H1 (cell line): ENCODE data around the gene TOP3B. TPM values are rescaled to one million over a fixed set of nuclear protein-coding genes. Genes with fewer than 3 reads are reported as not detected.

Experiments
- CTCF ChIA-PET: fragments of 300-600 bp; sonication (Branson Sonifier 250); formaldehyde crosslinking; loops from one replicate; lab custom pipeline; 2021; ENCODE audit not compliant: partially characterized antibody; lab: Charles Lee
- POLR2A ChIA-PET: fragments of 300-600 bp; sonication (Branson Sonifier 250); formaldehyde crosslinking; loops from one replicate; lab custom pipeline; 2021; ENCODE audit warnings: inconsistent platforms; ENCODE audit not compliant: partially characterized antibody; lab: Charles Lee
- DNase-seq, 2 experiments: peaks; one replicate each; pipeline versions ENCODE4 v3.0.0 to v3.0.0-alpha.2; 2010 to 2022; ENCODE audit warnings: low spot score in 2 of 2, low read depth in 1 of 2, mixed read lengths in 1 of 2
- FAIRE-seq: peaks from 2 replicates; lab custom pipeline; 2011; peaks lifted over from hg19 to GRCh38; lab: Jason Lieb, UNC
- H2AFZ ChIP-seq: 2 replicates; pipeline ENCODE4 v1.8.1; 2012; ENCODE audit warnings: low read length, inconsistent platforms
- H2AK5ac ChIP-seq: 2 replicates; pipeline ENCODE4 v1.6.1; 2013; ENCODE audit warnings: low read depth, low read length
- H2BK120ac ChIP-seq: replicated peaks from 2 replicates; pipeline ENCODE3; 2013; ENCODE audit warnings: low read depth, low read length, inconsistent platforms
- H2BK12ac ChIP-seq: 2 replicates; pipeline ENCODE4 v1.6.1; 2013; ENCODE audit warnings: low read depth, low read length
- H2BK15ac ChIP-seq: 2 replicates; pipeline ENCODE4 v1.6.1; 2013; ENCODE audit warnings: low read length
- H2BK20ac ChIP-seq: 2 replicates; pipeline ENCODE4 v1.6.1; 2013; ENCODE audit warnings: low read length
- H2BK5ac ChIP-seq: 2 replicates; pipeline ENCODE4 v1.6.1; 2013; ENCODE audit warnings: low read depth, low read length
- H3K14ac ChIP-seq: 2 replicates; pipeline ENCODE4 v1.6.1; 2013; ENCODE audit warnings: inconsistent platforms; ENCODE audit not compliant: insufficient read length
- H3K18ac ChIP-seq: 2 replicates; pipeline ENCODE4 v1.6.1; 2013; ENCODE audit warnings: low read length; ENCODE audit errors: extremely low read depth
- H3K23ac ChIP-seq: 2 replicates; pipeline ENCODE4 v1.6.1; 2013; ENCODE audit warnings: inconsistent platforms; ENCODE audit not compliant: insufficient read length
- H3K23me2 ChIP-seq: 2 replicates; pipeline ENCODE4 v1.6.1; 2013; ENCODE audit warnings: low read depth, low read length
- H3K27ac ChIP-seq: 2 replicates; pipeline ENCODE4 v1.6.1; 2011; ENCODE audit warnings: low read depth, low read length, inconsistent platforms
- H3K27me3 ChIP-seq, 4 experiments: replicated peaks in 1 of 4; 1 replicate in 1 of 4; 2 replicates in 3 of 4; pipeline versions ENCODE4 v1.6.1 to v1.8.1; 2011 to 2013; ENCODE audit warnings: low read length in 3 of 4, mild to moderate bottlenecking in 3 of 4, inconsistent platforms in 2 of 4, mixed read lengths in 2 of 4, moderate library complexity in 1 of 4; ENCODE audit not compliant: control insufficient read depth in 3 of 4, insufficient read depth in 3 of 4; ENCODE audit errors: extremely low read depth in 1 of 4
- H3K36me3 ChIP-seq, 4 experiments: 2 replicates each; pipeline versions ENCODE4 v1.6.1 to v1.8.1; 2011 to 2013; ENCODE audit warnings: mild to moderate bottlenecking in 4 of 4, low read length in 3 of 4, moderate library complexity in 2 of 4, control low read depth in 1 of 4, inconsistent platforms in 1 of 4; ENCODE audit not compliant: insufficient read depth in 4 of 4, control insufficient read depth in 2 of 4
- H3K4ac ChIP-seq: replicated peaks from 2 replicates; pipeline ENCODE3; 2013; ENCODE audit warnings: low read length, low read depth, mixed read lengths, inconsistent platforms; ENCODE audit not compliant: insufficient read length
- H3K4me1 ChIP-seq, 4 experiments: replicated peaks in 1 of 4; 1 replicate in 1 of 4; 2 replicates in 3 of 4; pipeline versions ENCODE4 v1.6.1 to v1.8.1; 2011 to 2013; ENCODE audit warnings: low read length in 3 of 4, inconsistent platforms in 2 of 4, mixed read lengths in 1 of 4; ENCODE audit not compliant: insufficient read depth in 4 of 4, control insufficient read depth in 3 of 4
- H3K4me2 ChIP-seq, 2 experiments: 2 replicates each; pipeline versions ENCODE4 v1.6.1 to v1.8.1; 2011 to 2013; ENCODE audit warnings: low read depth in 2 of 2, low read length in 2 of 2, control low read depth in 1 of 2, inconsistent platforms in 1 of 2, mild to moderate bottlenecking in 1 of 2; ENCODE audit not compliant: insufficient read depth in 1 of 2
- H3K4me3 ChIP-seq, 4 experiments: fragments of 200-600, 300-600 bp in 1 of 4; sonication (generic), shearing (Covaris generic), sonication (Bioruptor Twin) in 1 of 4; 2 replicates each; pipeline versions ENCODE4 v1.5.1 to v1.8.1; 2011 to 2016; ENCODE audit warnings: low read length in 4 of 4, low read depth in 3 of 4, control low read depth in 2 of 4, inconsistent platforms in 2 of 4, mild to moderate bottlenecking in 2 of 4, mixed read lengths in 1 of 4, moderate library complexity in 1 of 4; ENCODE audit not compliant: insufficient read depth in 2 of 4; ENCODE audit errors: extremely low read depth in 1 of 4
- H3K56ac ChIP-seq: replicated peaks from 2 replicates; pipeline ENCODE3; 2013; ENCODE audit warnings: low read depth, mild to moderate bottlenecking, mixed read lengths, low read length, inconsistent platforms; ENCODE audit not compliant: insufficient read length
- H3K79me1 ChIP-seq: 2 replicates; pipeline ENCODE4 v1.6.1; 2013; ENCODE audit warnings: low read depth, low read length, control low read depth
- H3K79me2 ChIP-seq, 2 experiments: 2 replicates each; pipeline versions ENCODE4 v1.6.1 to v1.8.1; 2012 to 2013; ENCODE audit warnings: low read length in 2 of 2, mild to moderate bottlenecking in 2 of 2, inconsistent platforms in 1 of 2; ENCODE audit not compliant: insufficient read depth in 2 of 2, control insufficient read depth in 1 of 2
- H3K9ac ChIP-seq, 4 experiments: replicated peaks in 1 of 4; 1 replicate in 1 of 4; 2 replicates in 3 of 4; pipeline versions ENCODE4 v1.6.1 to v1.8.1; 2011 to 2013; ENCODE audit warnings: low read depth in 3 of 4, low read length in 3 of 4, control low read depth in 2 of 4, mild to moderate bottlenecking in 2 of 4, moderate library complexity in 2 of 4, inconsistent platforms in 1 of 4; ENCODE audit errors: extremely low read depth in 1 of 4
- H3K9me3 ChIP-seq, 2 experiments: 2 replicates each; pipeline versions ENCODE4 v1.6.1 to v1.8.1; 2012 to 2013; ENCODE audit warnings: mild to moderate bottlenecking in 2 of 2, moderate library complexity in 2 of 2, control low read depth in 1 of 2, inconsistent platforms in 1 of 2, low read depth in 1 of 2, low read length in 1 of 2, mixed read lengths in 1 of 2; ENCODE audit not compliant: insufficient read depth in 2 of 2
- H4K20me1 ChIP-seq, 2 experiments: replicated peaks in 1 of 2; 2 replicates each; pipeline versions ENCODE3 to v1.8.1; 2011 to 2013; ENCODE audit warnings: inconsistent platforms in 2 of 2, low read length in 2 of 2, mild to moderate bottlenecking in 1 of 2; ENCODE audit not compliant: insufficient read depth in 2 of 2, control insufficient read depth in 1 of 2
- H4K5ac ChIP-seq: 2 replicates; pipeline ENCODE4 v1.6.1; 2013; ENCODE audit warnings: low read length, low read depth, mixed read lengths, inconsistent platforms; ENCODE audit not compliant: insufficient read length
- H4K8ac ChIP-seq: 2 replicates; pipeline ENCODE4 v1.8.0; 2013; ENCODE audit warnings: mild to moderate bottlenecking, moderate library complexity, low read length, inconsistent platforms; ENCODE audit not compliant: insufficient read depth; ENCODE audit errors: extremely low read depth
- H4K91ac ChIP-seq: replicated peaks from 2 replicates; pipeline ENCODE3; 2013; ENCODE audit warnings: low read length, mixed read lengths, inconsistent platforms; ENCODE audit not compliant: insufficient read length
- CTBP2 ChIP-seq: IDR thresholded peaks from 2 replicates; pipeline ENCODE4 v1.7.0; 2011; ENCODE audit warnings: borderline replicate concordance, mild to moderate bottlenecking, moderate library complexity, mixed read lengths, low read length; ENCODE audit not compliant: insufficient read depth, insufficient read length
- EP300 ChIP-seq, 2 experiments: IDR thresholded peaks; 1 replicate in 1 of 2; 2 replicates in 1 of 2; pipeline ENCODE4 v1.6.1; 2011 to 2012; ENCODE audit warnings: low read depth in 2 of 2, low read length in 2 of 2, mild to moderate bottlenecking in 2 of 2, borderline replicate concordance in 1 of 2, inconsistent platforms in 1 of 2, moderate library complexity in 1 of 2
- KDM4A ChIP-seq: IDR thresholded peaks from one replicate; pipeline ENCODE4 v1.7.1; 2012; ENCODE audit warnings: low read depth, mild to moderate bottlenecking, moderate library complexity, low read length, inconsistent platforms; ENCODE audit not compliant: severe bottlenecking
- KDM5A ChIP-seq: fragments of 200-600 bp; IDR thresholded peaks from 2 replicates; pipeline ENCODE4 v1.7.1; 2012; ENCODE audit warnings: mild to moderate bottlenecking, low read length, inconsistent platforms, mixed read lengths
- RAD21 ChIP-seq, 2 experiments: IDR thresholded peaks in 1 of 2; conservative IDR thresholded peaks in 1 of 2; 2 replicates each; pipeline ENCODE4 v1.6.1; 2011; ENCODE audit warnings: low read depth in 2 of 2, low read length in 2 of 2, improper control_type of control experiment in 1 of 2, inconsistent platforms in 1 of 2, mild to moderate bottlenecking in 1 of 2, moderate library complexity in 1 of 2
- RFX5 ChIP-seq: IDR thresholded peaks from 2 replicates; pipeline ENCODE4 v1.6.1; 2011; ENCODE audit warnings: low read depth, low read length, improper control_type of control experiment, borderline replicate concordance
- RNF2 ChIP-seq: fragments of 200-900, 300-1000 bp; sonication (generic); IDR thresholded peaks from 2 replicates; pipeline ENCODE4 v1.7.1; 2016; ENCODE audit warnings: borderline replicate concordance, low read depth, mild to moderate bottlenecking, antibody characterized with exemption, low read length; ENCODE audit not compliant: poor library complexity, severe bottlenecking; ENCODE audit errors: missing control alignments
- SP2 ChIP-seq: IDR thresholded peaks from 2 replicates; pipeline ENCODE4 v1.6.1; 2012; ENCODE audit warnings: mild to moderate bottlenecking, low read length, inconsistent platforms
- SP4 ChIP-seq: IDR thresholded peaks from 2 replicates; pipeline ENCODE4 v1.6.1; 2012; ENCODE audit warnings: low read length, inconsistent platforms
- SRF ChIP-seq: IDR thresholded peaks from 2 replicates; pipeline ENCODE4 v1.6.1; 2011; ENCODE audit warnings: mild to moderate bottlenecking, low read depth, low read length, moderate library complexity
- TEAD4 ChIP-seq: IDR thresholded peaks from 2 replicates; pipeline ENCODE4 v1.6.1; 2012; ENCODE audit warnings: low read depth, low read length, inconsistent platforms, mixed read lengths
- WGBS, 2 experiments: shearing (Covaris generic) in 1 of 2; methylation state at CpG; one replicate each; pipeline versions ENCODE4 v1.1.6 to v1.1.7; 2013 to 2015; ENCODE audit warnings: low lambda C conversion rate in 2 of 2, mixed read lengths in 2 of 2, inconsistent platforms in 1 of 2, low coverage in 1 of 2, missing lambda C conversion rate in 1 of 2; ENCODE audit not compliant: insufficient replicate concordance in 2 of 2, insufficient coverage in 1 of 2, insufficient read length in 1 of 2; ENCODE audit errors: extremely low coverage in 1 of 2, missing lambda C conversion rate in 1 of 2; 5-methylcytosine and 5-hydroxymethylcytosine counted together
- polyA plus RNA-seq, 7 experiments: library from polyadenylated mRNA; depleted of rRNA in 3 of 7; stranded (reverse) in 5 of 7; unstranded in 2 of 7; fragments of >200 nt in 5 of 7; fragments of 200-250 nt in 2 of 7; gene quantifications; 1 replicate in 5 of 7; 2 replicates in 1 of 7; 4 replicates in 1 of 7; pipeline versions ENCODE4 v1.2.1 to v1.2.3, GENCODE V29; 2011 to 2013; ENCODE audit warnings: missing spikeins in 2 of 7, mixed read lengths in 2 of 7
- total RNA-seq: library from RNA; stranded (reverse); fragmentation: NEBNext Ultra II Directional; extraction: Animal tissue kit (Norgen Biotek cat#: 25700); gene quantifications from 2 replicates; pipeline ENCODE4 v1.2.1, GENCODE V29; 2021
- TF ChIP-seq, protein P1 (sequence below): IDR thresholded peaks from 2 replicates; pipeline ENCODE4 v1.6.1; 2012; ENCODE audit warnings: low read length, inconsistent platforms

The TOP3B gene
- total and polyA plus RNA-seq, 2 of the 8 experiments (the other 6 are each of a cell fraction or from before 2014, with no cell fraction given), result 30.4 to 52.8 TPM

- H3K9ac ChIP-seq, result no peak overlapping the region
- H4K20me1 ChIP-seq, result no peaks in the 10 kb centered on the region
- H3K27ac ChIP-seq, result no peak overlapping the region
- H3K23me2 ChIP-seq, result no peaks in the 10 kb centered on the region
- no peak overlapping the region for H3K14ac ChIP-seq
- 69% methylated on average over 3 of the region's 3 CpGs; no CpG with 5 or more reads in 1 of the 2 experiments for WGBS, 2 experiments
- no peak overlapping the region for H3K4ac ChIP-seq
- no peak overlapping the region for H3K4me3 ChIP-seq
- ChIA-PET POLR2A (no interaction called here), CTCF (interaction anchor here (0.7 to 1.3 kb wide), 2 partner anchors 10 to 108 kb away, joined by 3 to 4 read pairs; no protein-coding TSS in a partner anchor)
- H4K91ac ChIP-seq, result no peak overlapping the region
- H3K36me3 ChIP-seq, result no peaks in the 10 kb centered on the region
- H3K18ac ChIP-seq, result no peak overlapping the region
- no peaks in the 10 kb centered on the region for H3K79me2 ChIP-seq
- no peak overlapping the region for H4K5ac ChIP-seq
- no peaks in the 10 kb centered on the region for H3K4me1 ChIP-seq
- H3K9me3 ChIP-seq, result no peaks in the 10 kb centered on the region
- DNase-seq (no peak), FAIRE-seq (no peak)
- no peak overlapping the region for H2AFZ ChIP-seq
- no peak overlapping the region for H2BK15ac ChIP-seq
- H3K56ac ChIP-seq, result no peak overlapping the region
- no peak overlapping the region for H2AK5ac ChIP-seq
- H2BK120ac ChIP-seq, result no peak overlapping the region
- no peak overlapping the region for H2BK12ac ChIP-seq
- H3K4me2 ChIP-seq, result no peak overlapping the region
- H4K8ac ChIP-seq, result no peak overlapping the region
- H2BK5ac ChIP-seq, result no peak overlapping the region
- no peaks in the 10 kb centered on the region for H3K79me1 ChIP-seq
- H2BK20ac ChIP-seq, result no peak overlapping the region
- H3K23ac ChIP-seq, result no peak overlapping the region
- peaks cover 34 to 83% (median 79%) of the 10 kb centered on the region in 4 experiments for H3K27me3 ChIP-seq
- TF ChIP-seq SP4, result no peak
- TF ChIP-seq SRF, result no peak
- no peak for TF ChIP-seq RNF2
- no peak for TF ChIP-seq CTBP2
- no peak for TF ChIP-seq RFX5
- no peak for TF ChIP-seq EP300 (IDR thresholded peaks at IDR 0.05; ENCODE audit: borderline replicate concordance in 1 of 2, low read depth in 2 of 2, low read length in 2 of 2)
- TF ChIP-seq TEAD4, result no peak
- TF ChIP-seq RAD21 (IDR thresholded peaks at IDR 0.05 in 1 of 2, conservative IDR thresholded peaks at IDR 0.05 in 1 of 2; ENCODE audit: low read depth in 2 of 2, low read length in 2 of 2), result no peak
- no peak for TF ChIP-seq SP2
- TF ChIP-seq KDM4A, result no peak
- TF ChIP-seq KDM5A, result no peak
- TF ChIP-seq, protein P1, sequence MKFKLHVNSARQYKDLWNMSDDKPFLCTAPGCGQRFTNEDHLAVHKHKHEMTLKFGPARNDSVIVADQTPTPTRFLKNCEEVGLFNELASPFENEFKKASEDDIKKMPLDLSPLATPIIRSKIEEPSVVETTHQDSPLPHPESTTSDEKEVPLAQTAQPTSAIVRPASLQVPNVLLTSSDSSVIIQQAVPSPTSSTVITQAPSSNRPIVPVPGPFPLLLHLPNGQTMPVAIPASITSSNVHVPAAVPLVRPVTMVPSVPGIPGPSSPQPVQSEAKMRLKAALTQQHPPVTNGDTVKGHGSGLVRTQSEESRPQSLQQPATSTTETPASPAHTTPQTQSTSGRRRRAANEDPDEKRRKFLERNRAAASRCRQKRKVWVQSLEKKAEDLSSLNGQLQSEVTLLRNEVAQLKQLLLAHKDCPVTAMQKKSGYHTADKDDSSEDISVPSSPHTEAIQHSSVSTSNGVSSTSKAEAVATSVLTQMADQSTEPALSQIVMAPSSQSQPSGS, result no peak
Measured at GRCh38 chr22:22003233-22003632, 20.6 kb upstream of the TOP3B start.
